Activated CD4-positive, CD25-positive, alpha-beta regulatory T cell (primary cell): ENCODE data around the gene SCP2.

Source experiments
- DNase-seq, 4 experiments: peaks; one replicate each; lab custom pipeline; 2025; lab: John Stamatoyannopoulos, UW

SCP2 gene

GRCh38 chr1:53043271-53043670 is 116.2 kb downstream of the SCP2 start:
- no peak for DNase-seq

GRCh38 chr1:53044926-53045325 is 117.8 kb downstream of the SCP2 start:
- DNase-seq, result no peak

GRCh38 chr1:53046930-53047329 is 119.9 kb downstream of the SCP2 start:
- no peak for DNase-seq

- no peak for DNase-seq
Measured at GRCh38 chr1:53047737-53048736, 121.0 kb downstream of the SCP2 start.

- DNase-seq, result no peak
Measured at GRCh38 chr1:53048960-53049573, 122.0 kb downstream of the SCP2 start.

GRCh38 chr1:53049574-53049967 is 122.5 kb downstream of the SCP2 start:
- DNase-seq, result no peak

GRCh38 chr1:53050310-53050709 is 123.2 kb downstream of the SCP2 start:
- DNase-seq, result no peak

- no peak for DNase-seq
Measured at GRCh38 chr1:53051676-53052075, 124.6 kb downstream of the SCP2 start.

GRCh38 chr1:53057127-53057526 is 130.1 kb downstream of the SCP2 start:
- DNase-seq, result no peak

- no peak for DNase-seq
Measured at GRCh38 chr1:53060579-53060978, 133.5 kb downstream of the SCP2 start.

GRCh38 chr1:53061123-53061858 is 134.2 kb downstream of the SCP2 start:
- no peak for DNase-seq

- DNase-seq, result no peak
Measured at GRCh38 chr1:53061859-53062707, 135.0 kb downstream of the SCP2 start, which contains the start of gene PODN. TSS of gene PODN (plus strand) at chr1:53062213. CDS start at chr1:53069856, 7,643 bp downstream.

GRCh38 chr1:53062708-53063591 is 135.9 kb downstream of the SCP2 start:
- no peak for DNase-seq

- no peak for DNase-seq
Measured at GRCh38 chr1:53063744-53064515, 136.9 kb downstream of the SCP2 start.

- no peak for DNase-seq
Measured at GRCh38 chr1:53065391-53065790, 138.3 kb downstream of the SCP2 start.

- no peak for DNase-seq
Measured at GRCh38 chr1:53066488-53066887, 139.4 kb downstream of the SCP2 start.

- DNase-seq, result no peak
Measured at GRCh38 chr1:53066891-53067738, 140.0 kb downstream of the SCP2 start.

- no peak for DNase-seq
Measured at GRCh38 chr1:53067886-53068285, 140.8 kb downstream of the SCP2 start.
